ENCODE results near the gene ATE1. TPM values are rescaled to one million over a fixed set of nuclear protein-coding genes. Genes with fewer than 3 reads are reported as not detected.
A peak's percentile ranks its signal among the peaks of the same experiment; 100 is the strongest.
"Not testable (repeated sequence)": the region's sequence is repeated elsewhere in the genome, so short reads cannot be mapped to it uniquely, and the experiment has no call there.

ATE1 gene
- polyA plus RNA-seq, 1 donor, result 18.6 TPM

- not testable (repeated sequence) for DNase-seq (ENCODE audit: low read depth)
Measured at GRCh38 chr10:121930268-121931085, 2.6 kb upstream of the ATE1 start.

- DNase-seq (ENCODE audit: low read depth), result not testable (repeated sequence)
Measured at GRCh38 chr10:121929585-121930267, 1.9 kb upstream of the ATE1 start.

GRCh38 chr10:121928528-121928884 is 675 bp upstream of the ATE1 start:
- no peak for DNase-seq (ENCODE audit: low read depth)

- no peak for DNase-seq (ENCODE audit: low read depth)
Measured at GRCh38 chr10:121927318-121927840, 452 bp downstream of the ATE1 start.

GRCh38 chr10:121926671-121927317 is 1.0 kb downstream of the ATE1 start:
- DNase-seq (ENCODE audit: low read depth), result no peak

- no peak for DNase-seq (ENCODE audit: low read depth)
Measured at GRCh38 chr10:121926157-121926556, 1.7 kb downstream of the ATE1 start.

GRCh38 chr10:121921238-121921931 is 6.4 kb downstream of the ATE1 start:
- DNase-seq (ENCODE audit: low read depth), result no peak

GRCh38 chr10:121919666-121920065 is 8.2 kb downstream of the ATE1 start:
- no peak for DNase-seq (ENCODE audit: low read depth)

GRCh38 chr10:121918800-121919199 is 9.0 kb downstream of the ATE1 start:
- DNase-seq (ENCODE audit: low read depth), result not testable (repeated sequence)

- DNase-seq (ENCODE audit: low read depth), result no peak
Measured at GRCh38 chr10:121914661-121915060, 13.2 kb downstream of the ATE1 start.

GRCh38 chr10:121911421-121911697 is 16.5 kb downstream of the ATE1 start:
- DNase-seq (ENCODE audit: low read depth), result no peak

GRCh38 chr10:121910673-121911420 is 17.0 kb downstream of the ATE1 start:
- no peak for DNase-seq (ENCODE audit: low read depth)

GRCh38 chr10:121904888-121905287 is 22.9 kb downstream of the ATE1 start:
- no peak for DNase-seq (ENCODE audit: low read depth)

GRCh38 chr10:121900443-121901174 is 27.2 kb downstream of the ATE1 start:
- DNase-seq (ENCODE audit: low read depth), result peak; percentile 62

GRCh38 chr10:121899727-121900126 is 28.1 kb downstream of the ATE1 start:
- DNase-seq (ENCODE audit: low read depth), result no peak

- DNase-seq (ENCODE audit: low read depth), result no peak
Measured at GRCh38 chr10:121891103-121891502, 36.7 kb downstream of the ATE1 start.

GRCh38 chr10:121889212-121889611 is 38.6 kb downstream of the ATE1 start:
- no peak for DNase-seq (ENCODE audit: low read depth)

- DNase-seq (ENCODE audit: low read depth), result no peak
Measured at GRCh38 chr10:121886997-121887622, 40.7 kb downstream of the ATE1 start.

- DNase-seq (ENCODE audit: low read depth), result no peak
Measured at GRCh38 chr10:121886181-121886580, 41.6 kb downstream of the ATE1 start.

GRCh38 chr10:121880895-121881294 is 46.9 kb downstream of the ATE1 start:
- no peak for DNase-seq (ENCODE audit: low read depth)
